CD4-positive, alpha-beta T cell treated with Interleukin-10 for 1 hour (primary cell): ENCODE data around the gene C6orf52.
A peak's percentile ranks its signal among the peaks of the same experiment; 100 is the strongest.
"Not testable (repeated sequence)": the region's sequence is repeated elsewhere in the genome, so short reads cannot be mapped to it uniquely, and the experiment has no call there.

Experiments
- DNase-seq: peaks from one replicate; pipeline ENCODE4 v3.0.0-alpha.2; 2020

Gene C6orf52

DNA sequence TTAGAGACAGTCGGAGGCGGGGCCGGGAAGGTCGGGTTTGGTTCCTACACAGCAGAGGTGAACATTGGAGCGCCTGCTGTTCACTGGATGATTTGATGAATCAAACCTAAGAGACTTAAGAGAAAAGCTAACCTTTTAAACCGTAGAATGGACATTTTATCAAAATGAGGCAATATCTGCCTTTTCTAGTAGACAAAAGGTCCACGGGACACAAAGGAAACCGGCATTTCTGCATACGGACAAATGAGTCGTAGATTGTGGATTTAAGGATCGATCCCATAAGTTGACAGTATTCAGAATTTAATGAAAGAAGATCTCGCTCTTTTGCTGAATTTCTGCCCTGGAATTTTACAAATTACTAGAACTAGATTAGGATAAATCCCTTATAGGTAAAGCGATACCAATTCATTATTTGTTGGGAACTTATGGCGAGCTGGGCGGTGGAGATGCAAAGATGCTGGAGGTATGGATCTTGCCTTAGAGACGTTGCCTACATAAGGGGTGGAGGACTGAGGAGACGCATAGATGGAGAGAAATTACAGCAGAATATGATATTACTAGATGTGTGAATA, 756 bp upstream of the C6orf52 start:
- no peak for DNase-seq

DNA sequence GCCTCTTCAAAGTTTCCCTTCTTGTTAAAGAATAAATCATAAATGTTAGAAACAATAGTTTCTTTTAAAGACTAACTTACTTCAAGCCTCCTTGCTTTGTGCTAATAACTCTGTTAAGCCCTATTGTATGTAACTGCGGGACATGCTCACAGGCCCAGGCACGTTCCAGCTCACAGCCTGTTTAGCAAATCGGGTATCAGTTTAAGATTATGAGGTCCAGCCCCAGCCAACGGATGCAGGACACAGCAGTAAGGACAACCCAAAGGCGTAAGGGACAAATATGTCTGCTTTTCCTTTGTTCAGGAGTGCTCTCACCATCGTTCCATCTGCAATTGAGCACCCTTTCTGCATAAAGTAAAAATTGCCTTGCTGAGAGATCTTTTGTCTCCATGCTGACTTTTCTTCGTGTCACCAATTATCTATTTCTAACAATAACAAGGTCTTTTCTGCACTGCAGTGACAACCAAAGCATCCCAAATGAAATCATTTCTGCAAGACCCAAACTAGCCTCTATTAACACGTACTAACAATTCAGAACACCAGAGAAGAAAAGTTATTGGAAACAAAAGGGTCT, 1.4 kb downstream of the C6orf52 start:
- no peak for DNase-seq

DNA sequence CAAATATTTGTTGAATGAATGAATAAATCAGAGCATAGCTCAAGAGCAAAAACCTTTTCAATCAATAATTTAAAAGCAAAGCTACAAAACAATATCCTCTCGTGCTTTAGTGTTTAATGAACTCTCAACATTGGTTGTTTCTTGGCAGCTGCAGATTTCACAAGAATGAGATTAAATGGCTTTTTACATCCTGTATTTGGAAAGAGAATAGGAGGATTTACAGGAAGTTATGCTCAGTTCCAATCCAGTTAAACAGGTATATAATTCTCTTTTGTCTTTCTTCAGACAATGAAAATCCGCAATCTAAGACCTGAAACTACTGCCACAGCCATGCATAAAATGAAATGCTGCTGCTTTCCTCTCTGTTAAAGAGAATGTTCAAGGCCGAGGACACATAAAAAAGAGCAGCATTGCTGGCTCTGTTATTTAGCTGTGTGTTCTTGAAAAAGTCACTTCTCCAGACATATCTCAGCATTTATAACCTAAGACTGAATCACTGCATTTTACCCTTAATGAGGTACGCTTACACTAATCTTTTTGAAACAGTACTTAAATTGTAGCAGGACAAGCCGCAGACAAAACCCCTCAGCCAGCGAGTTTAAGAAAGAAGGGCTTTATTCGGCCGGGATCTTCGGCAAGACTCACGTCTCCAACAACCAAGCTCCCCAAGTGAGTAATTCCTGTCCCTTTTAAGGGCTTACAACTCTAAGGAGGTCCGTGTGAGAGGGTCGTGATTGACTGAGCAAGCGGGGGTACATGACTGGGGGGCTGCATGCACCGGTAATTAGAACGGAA, 3.6 kb downstream of the C6orf52 start:
- DNase-seq, result no peak

DNA sequence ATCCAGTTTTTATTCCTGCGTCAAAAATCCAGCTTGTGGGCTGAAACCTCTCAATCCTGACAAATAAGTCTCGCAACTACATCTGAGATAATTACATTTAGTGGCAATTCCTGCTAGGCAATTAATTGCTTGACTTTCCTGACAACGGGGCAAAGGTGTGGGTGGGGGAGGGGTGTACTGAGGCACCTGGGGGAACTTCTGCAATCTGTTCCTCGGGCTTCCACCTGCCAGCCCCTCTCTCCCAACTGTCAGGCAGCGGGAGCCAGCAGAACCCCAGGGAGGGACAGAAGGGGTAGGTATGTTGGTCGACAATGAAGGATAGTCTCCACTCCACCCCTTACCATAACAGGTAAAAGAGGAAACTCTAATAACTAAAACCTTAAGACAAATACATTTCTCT, 6.8 kb downstream of the C6orf52 start:
- no peak for DNase-seq

DNA sequence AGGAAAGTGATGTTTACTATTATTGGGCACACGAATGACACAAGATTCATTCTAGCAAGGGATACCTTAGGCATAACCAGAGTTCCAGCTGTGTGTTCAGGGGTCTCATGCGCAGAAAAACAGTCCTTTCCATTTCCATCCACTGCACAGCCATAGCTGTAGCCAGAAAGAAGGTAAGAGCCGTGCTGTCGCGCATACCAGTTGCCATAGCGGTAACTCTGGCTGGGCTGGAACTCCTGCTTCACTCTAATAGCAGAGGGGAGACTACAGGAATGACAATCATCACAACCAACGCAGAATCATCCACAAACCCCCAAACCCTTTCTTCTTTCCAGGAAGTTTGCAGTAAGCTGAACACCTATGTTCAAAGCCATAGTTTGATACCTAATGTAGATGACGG, 7.5 kb downstream of the C6orf52 start:
- no peak for DNase-seq

DNA sequence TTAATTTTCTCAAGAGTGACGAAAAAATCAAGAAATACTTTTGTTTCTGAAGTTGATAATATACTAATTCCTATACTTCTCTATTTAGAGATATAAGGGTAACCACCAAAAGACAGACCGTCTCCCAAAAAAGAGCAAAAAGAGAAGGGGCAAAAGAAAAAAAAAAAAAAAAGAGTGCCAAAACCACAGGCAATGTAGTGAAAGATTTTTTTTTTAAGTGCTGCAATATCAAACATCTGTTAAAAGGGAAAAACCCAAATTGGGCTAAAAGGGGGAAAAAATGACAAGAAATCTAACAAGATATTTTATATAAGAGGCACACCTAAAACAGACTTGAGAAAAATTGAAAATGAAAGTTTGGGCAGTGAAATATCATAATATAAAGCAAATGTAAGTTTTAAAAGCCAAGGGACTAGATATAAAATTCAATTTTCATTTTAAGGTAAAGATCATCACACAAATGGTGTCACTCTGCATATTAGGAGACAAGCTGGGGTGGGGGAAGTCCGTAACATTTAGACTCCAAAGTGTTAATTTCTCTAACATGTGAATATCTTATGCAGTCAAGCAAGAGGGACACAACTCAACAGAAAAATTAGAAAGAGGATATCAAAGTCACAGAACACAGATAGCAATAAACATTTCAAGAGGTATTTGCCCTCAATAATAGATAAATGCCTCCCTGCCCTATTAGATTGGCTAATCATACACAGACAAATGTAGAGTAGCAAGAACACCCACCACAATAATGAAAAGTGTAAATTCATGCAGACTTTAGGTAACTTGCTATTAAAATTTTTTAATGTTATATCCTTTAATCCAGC, 9.1 kb downstream of the C6orf52 start:
- DNase-seq, result no peak

DNA sequence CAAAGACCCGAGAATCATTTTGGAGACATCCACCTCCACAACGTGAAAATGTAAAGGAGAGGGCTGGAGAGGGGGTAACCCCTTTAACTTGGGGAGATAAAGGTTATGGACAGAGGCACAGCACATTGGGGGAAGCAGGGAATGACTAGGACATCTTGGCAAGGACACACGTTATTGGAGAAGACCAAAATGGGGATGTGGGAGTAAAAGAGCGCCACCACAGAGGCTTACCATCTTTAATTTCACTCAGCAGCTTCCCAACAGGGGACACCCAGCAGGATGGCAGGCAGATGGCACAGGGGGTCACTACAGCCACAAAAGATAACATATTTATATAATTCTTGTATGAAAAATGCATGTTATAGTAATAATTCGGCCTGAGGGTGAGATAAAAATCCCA, 9.8 kb downstream of the C6orf52 start:
- DNase-seq, result no peak

DNA sequence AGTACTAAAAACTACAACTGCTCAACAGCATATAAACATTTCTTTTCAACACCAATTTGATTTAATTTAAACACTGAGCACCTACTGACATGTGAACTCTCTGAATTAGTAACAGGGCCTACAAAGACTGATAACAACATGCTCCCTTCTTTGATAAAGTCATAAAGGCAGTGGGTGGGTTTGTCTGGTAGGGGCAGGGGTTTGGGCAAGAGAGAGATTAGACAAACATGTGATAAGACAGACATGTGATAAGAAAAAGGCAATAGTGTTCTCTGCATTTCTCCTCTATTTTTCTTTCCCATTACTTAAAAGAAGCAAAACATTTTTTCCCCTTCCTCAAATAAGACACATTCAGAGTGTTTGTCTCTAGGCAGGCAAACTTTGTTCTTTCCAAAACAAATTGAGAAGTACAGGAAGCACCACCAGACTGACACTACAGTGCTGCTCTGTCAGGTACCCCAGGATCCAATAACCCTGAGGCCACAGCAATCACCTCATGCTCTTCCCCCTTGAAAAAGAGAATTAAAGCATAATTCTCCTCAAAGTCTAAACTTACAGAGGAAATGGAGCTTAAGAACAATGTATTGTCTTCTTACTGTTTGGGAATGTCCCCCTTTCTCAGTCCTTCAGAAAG, 11.9 kb downstream of the C6orf52 start:
- no peak for DNase-seq

DNA sequence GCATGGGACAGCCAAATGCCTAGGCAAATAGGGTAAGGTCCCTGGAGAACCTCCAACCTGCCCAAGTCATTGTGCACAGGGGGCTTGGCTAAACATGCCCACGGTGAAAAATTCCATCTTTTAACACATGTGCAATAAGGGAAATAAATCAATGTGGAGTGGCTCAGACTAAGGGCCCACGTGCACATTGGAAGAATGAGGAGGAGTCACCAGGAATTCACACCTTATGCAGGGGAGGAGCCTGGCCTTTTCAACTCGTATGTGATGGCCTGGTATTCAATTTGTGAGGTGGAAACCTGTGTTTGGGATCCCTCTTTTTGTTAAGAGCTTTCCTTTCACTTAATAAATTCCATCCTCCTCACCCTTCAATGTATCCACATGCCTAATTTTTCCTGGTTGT, 12.6 kb downstream of the C6orf52 start:
- DNase-seq, result no peak

DNA sequence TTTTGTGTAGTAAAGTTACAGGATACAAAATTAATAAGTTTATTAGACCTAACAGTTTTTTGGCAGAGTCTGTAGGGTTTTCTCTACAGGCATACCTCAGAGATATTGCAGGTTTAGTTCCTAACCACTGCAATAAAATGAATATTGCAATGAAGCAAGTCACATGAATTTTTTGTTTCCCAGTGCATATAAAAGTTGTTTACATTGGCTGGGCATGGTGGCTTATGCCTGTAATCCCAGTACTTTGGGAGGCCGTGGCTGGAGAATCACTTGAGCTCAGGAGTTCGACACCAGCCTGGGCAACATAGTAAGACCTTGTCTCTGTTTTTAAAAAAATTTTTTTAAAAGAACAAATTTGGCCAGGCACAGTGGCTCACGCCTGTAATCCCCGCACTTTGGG, 16.0 kb downstream of the C6orf52 start:
- no peak for DNase-seq

DNA sequence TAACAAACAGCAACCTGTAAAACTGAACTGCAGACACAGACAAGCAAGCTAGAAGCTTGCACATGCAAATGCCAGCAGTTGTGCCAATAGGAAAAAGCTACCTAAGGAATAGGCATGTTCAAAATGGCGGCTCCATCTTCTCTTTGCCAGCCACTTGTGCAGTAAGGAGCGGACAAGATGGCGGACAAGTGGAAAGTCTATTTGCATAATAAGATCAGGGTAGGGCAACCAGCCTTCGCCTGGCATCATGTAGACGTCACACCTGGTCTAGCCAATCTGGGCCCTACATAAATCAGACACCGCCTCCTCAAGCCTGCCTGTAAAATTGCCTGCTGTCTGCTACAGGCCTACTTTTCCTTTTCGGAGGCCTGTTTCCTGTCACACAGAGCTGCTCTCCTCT, 18.0 kb downstream of the C6orf52 start:
- DNase-seq, result no peak

DNA sequence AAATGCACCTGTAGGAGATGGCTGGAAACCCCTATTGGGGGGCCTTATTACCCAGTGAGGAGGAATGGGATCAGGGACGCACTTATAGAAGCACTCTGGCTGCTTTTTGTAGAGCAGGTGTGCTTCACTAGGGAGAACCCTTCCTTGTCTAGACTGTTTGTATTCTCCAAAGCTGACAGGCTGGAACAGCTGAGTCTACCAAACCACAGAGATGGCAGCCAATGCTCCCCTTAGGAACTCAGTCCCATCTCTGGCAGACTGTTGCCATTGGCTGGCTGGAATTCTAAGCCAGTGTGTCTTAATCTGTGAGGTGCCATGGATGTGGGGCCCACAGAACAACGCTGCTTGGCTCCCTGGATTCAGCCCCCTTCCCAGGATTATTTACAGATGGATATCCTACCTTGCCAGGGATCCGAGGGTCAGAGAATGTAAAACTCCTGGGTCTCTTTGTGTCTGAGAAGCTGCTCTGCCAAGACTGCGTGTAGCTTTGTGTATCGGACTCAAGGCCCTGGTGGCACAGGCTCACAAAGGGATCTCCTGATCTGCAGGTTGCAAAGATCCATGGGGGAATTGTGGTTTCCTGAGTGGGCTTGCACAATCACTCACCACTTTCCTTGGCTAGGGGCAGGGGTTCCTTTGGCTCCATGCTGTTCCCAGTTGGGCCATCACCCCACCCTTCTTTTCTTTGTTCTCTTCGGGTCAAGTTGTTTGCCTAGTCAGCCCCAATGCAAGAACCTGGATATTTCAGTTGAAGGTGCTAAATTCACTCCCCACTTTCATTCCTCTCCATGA, 26.1 kb downstream of the C6orf52 start:
- DNase-seq, result no peak

DNA sequence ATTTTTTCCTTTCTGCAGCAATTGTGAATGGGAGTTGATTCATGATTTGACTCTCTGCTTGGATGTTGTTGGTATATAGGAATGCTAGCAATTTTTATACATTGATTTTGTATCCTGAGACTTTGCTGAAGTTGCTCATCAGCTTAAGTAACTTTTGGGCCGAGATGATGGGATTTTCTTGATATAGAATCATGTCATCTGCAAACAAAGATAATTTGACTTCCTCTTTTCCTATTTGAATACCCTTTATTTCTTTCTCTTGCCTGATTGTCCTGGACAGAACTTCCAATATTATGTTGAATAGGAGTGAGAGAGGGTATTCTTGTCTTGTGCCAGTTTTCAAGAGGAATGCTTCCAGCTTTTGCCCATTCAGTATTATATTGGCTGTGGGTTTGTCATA, 28.8 kb downstream of the C6orf52 start:
- DNase-seq, result not testable (repeated sequence)

DNA sequence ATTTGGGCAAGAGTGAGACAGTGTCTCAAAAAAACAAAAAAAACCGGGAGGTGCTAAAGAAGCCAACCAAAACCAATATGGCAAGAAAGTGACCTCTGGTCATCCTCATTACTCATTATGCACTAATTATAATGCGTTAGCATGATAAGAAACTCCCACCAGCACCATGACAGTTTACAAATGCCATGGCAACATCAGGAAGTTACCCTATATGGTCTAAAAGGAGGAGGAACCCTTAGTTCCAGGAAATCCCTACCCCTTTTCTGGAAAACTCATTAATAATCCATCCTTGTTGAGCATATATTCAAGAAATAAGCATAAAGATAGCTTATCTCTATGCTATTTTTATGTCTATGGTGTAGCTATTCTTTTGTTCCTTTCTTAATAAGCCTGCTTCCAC, 31.7 kb downstream of the C6orf52 start:
- no peak for DNase-seq

DNA sequence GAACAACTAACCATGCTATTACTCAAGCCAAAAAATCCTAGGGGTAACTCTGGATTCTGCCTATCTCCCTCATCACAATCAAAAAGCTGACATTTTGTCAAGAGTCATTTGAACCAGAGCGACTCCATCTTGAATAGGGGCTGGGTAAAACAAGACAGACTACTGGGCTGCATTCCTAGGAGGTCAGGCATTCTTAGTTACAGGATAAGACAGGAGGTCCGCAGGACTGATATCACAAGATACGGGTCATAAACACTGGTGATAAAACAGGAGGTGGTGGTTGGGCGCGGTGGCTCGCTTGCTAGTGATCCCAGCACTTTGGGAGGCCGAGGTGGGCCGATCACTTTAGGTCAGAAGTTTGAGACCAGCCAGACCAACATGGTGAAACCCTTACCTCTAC, 32.2 kb downstream of the C6orf52 start:
- DNase-seq, result no peak

DNA sequence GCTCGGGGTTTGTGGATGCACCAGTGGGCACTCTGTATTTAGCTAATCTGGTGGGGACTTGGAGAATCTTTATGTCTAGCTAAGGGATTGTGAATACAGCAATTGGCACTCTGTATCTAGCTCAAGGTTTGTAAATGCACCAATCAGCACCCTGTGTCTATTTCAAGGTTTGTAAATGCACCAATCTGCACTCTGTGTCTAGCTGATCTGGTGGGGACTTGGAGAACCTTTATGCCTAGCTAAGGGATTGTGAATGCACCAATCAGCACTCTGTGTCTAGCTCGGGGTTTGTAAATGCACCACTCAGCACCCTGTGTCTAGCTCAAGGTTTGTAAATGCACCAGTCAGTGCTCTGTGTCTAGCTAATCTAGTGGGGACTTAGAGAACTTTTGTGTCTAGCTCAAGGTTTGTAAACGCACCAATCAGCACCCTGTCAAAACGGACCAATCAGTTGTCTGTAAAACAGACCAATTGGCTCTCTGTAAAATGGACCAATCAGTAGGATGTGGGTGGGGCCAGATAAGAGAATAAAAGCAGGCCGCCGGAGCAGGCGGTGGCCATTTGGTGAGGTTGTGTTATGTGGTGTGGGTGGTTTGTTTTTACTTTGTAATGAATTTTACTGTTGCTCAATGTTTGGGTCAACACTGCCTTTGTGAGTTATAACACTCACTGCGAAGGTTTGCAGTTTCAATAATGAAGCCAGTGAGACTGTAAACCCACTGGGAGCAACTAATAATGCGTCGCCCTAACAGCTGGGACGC, 33.8 kb downstream of the C6orf52 start:
- not testable (repeated sequence) for DNase-seq

DNA sequence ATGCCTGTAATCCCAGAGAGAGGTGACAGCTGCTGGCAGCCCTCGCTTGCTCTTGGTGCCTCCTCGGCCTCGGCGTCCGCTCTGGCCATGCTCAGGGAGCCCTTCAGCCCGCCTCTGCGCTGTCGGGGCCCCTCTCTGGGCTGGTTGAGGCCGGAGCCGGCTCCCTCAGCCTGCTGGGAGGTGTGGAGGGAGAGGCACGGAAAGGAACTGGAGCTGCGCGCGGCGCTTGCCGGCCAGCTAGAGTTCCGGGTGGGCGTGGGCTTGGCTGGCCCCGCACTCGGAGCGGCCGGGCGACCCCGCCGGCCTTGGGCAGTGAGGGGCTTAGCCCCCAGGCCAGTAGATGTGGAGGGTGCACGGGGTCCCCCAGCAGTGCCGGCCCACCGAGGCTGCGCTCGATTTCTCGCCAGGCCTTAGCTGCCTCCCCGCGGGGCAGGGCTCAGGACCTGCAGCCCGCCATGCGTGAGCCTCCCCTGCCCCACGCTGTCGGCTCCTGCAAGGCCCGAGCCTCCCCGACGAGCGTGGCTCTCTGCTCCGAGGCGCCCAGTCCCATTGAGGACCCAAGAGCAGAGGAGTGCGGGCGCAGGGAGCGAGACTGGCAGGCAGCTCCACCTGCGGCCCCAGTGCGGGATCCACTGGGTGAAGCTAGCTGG, 34.6 kb downstream of the C6orf52 start:
- DNase-seq, result no peak

DNA sequence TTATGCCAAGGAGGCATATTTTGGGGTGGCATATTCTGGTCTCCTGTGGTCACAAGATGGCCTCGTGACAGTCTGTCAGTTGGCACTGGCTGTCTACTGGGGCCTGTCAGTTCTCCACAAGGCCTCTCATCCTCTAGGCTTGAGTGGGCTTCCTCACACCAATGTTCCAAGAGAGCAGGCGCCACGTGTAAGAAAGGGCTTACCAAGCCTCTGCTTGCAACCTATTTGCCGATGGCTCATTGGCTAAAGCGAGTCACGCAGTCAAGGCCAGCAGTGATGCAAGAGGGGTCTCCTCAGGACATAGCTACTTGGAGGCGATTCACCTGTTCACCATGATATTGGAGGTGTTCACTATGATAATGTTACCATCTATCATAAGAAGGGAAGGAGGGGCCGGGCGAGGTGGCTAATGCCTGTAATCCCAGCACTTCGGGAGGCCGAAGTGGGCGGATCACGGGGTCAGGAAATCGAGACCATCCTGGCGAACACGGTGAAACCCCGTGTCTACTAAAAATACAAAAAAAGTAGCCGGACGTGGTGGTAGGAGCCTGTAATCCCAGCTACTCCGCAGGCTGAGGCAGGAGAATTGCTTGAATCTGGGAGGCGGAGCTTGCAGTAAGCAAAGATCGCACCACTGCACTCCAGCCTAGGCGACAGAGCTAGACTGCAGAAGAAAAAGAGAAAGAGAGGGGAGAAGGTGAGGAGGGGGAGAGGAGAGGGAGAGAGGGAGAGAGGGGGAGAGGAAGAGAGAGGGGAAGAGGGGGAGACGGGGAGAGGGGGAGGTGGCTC, 35.3 kb downstream of the C6orf52 start:
- no peak for DNase-seq

DNA sequence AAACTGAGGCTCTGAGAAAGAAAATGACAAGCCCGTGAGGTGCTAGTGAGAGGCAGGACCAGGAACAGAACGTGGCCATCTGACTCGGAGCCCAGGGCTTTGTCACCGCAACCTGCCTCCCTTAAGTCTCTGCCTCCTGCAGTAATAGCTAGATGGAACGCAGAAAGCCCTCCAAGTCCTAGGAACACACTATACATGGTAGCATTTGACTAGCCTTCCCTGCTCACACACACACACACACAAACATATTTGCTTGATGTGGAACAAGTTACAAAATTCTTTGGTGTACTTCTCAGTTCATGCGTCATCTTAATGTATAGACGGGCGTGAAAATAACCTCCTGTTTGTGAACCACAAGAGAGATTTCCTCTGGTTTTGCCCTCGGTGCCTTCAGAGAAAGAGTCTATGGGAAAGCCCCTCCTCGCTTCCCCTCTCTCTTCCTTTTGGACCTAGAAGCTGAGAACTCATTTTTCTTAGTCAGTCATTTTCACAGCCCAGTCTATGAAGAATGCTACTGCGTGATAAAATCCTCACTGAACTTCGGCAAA, 38.8 kb downstream of the C6orf52 start:
- peak; percentile 18 for DNase-seq

DNA sequence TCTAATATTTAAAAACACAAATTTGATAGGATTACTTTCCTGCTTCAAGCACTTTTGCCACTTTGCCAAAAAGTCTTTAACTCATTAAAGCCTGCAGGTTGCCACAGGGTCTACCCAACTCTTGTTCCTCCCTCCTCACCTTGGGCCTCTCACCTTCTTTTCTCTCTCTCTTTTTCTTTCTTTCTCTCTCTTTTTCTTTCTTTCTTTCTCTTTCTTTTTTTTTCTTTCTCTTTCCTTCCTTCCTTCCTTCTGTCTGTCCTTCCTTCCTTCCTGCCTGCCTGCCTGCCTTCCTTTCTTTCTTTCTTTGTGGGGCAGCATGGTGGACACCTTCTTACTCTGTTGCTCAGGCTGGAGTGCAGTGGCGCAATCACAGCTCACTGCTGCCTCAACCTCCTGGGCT, 50.2 kb downstream of the C6orf52 start:
- DNase-seq, result no peak
